ENCODE measurements around the gene MAPK14.
A peak's percentile ranks its signal among the peaks of the same experiment; 100 is the strongest.

The MAPK14 gene

DNA sequence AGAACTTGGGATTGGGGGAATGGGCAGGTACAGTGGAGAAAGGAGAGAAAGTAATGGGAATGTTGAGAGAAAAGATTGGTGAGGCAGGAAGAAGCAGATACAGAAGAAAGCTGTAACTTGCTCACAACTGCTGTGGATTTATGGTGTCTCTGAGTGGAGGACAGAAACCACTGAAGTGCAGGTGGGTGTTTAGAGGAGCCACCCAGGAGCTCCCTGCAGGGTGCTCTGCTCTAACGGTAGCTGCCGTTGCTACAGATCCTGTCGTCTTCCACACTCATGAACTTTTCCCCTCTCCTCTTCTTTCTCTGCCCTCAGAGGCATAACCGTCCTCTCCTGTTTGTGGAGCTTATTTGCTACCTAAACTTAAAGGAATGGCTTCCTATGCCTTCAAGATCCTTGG is 75.2 kb downstream of the MAPK14 start:
- no peak for DNase-seq (ENCODE audit: low spot score)

DNA sequence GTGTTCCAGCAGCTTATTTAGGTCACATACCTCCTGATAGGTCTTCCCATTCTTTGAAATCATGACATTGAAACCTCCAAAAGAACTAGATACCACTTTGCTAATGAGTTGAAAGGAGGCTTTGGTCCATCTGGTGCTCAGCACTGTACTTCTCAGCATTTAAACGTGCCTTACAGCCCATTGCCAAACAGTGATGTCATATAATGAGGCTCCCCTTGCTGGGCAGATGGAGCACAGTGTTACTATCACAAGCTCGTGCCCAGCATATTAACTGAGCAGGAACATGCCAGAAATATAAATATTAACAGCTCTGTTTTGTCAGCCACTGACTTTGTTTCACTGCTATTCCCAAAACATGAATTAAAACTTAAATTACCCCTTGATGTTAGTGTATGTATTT is 77.2 kb downstream of the MAPK14 start:
- peak; percentile 40 for DNase-seq (ENCODE audit: low spot score)

DNA sequence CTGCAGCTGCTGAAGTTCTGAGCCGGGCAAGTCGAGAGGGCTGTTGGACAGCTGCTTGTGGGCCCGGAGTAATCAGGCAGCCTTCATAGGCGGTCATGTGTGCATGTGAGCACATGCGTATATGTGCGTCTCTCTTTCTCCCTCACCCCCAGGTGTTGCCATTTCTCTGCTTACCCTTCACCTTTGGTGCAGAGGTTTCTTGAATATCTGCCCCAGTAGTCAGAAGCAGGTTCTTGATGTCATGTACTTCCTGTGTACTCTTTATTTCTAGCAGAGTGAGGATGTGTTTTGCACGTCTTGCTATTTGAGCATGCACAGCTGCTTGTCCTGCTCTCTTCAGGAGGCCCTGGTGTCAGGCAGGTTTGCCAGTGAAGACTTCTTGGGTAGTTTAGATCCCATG is 81.5 kb downstream of the MAPK14 start:
- DNase-seq (ENCODE audit: low spot score) = no peak

DNA sequence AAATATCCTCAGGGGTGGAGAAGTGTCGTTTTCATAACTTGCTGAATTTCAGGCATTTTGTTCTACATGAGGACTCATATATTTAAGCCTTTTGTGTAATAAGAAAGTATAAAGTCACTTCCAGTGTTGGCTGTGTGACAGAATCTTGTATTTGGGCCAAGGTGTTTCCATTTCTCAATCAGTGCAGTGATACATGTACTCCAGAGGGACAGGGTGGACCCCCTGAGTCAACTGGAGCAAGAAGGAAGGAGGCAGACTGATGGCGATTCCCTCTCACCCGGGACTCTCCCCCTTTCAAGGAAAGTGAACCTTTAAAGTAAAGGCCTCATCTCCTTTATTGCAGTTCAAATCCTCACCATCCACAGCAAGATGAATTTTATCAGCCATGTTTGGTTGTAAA is 82.4 kb downstream of the MAPK14 start:
- DNase-seq (ENCODE audit: low spot score) = no peak

DNA sequence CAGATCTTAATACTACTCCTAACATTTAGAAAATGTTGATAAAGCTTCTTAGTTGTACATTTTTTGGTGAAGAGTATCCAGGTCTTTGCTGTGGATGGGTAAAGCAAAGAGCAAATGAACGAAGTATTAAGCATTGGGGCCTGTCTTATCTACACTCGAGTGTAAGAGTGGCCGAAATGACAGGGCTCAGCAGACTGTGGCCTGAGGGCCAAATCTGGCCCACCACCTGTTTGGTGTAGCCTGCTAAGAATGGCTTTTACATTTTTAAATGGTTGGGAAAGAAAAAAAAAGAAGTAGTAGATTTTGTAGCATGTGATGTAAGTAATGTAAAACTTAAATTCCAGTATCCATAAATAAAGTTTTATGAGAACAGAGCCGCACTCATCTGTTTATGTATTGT is 83.3 kb downstream of the MAPK14 start:
- DNase-seq (ENCODE audit: low spot score) = no peak

DNA sequence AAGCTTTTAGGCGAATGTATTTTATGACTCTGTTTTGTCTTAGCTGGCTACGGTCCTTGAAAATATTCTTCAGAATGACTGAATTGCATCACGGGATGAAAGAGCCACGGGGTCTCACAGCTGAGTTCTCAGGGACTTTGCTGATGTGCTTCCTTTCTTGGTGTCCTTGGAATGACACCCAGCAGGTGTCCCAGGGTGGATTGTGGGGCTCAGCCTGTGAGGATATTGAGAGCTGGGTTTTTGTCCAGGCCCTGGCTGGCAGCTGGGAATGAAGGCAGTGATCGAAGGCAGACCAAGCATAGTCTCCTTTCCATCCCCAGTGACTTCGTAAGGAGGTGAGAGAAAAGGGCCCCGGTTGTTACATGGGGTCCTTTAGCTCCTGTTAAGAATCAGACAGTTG is 83.9 kb downstream of the MAPK14 start:
- DNase-seq (ENCODE audit: low spot score) = no peak

DNA sequence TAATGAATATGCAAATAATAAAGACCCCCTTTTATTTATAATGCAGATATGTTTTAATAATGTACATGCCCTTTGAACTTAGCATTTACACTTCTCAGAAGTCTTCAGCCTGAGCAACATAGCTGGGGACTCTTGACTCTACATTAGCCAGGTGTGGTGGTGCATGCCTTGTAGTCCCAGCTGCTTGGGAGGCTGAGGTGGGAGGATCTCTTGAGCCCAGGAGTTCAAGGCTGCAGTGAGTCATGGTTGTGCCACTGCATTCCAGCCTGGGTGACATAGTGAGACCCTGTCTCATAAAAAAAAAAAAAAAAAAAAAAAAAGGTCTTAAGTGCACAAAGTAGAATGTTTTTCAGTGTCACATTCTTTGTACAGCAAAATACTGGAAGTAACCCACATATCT is 85.4 kb downstream of the MAPK14 start:
- DNase-seq (ENCODE audit: low spot score) = no peak

DNA sequence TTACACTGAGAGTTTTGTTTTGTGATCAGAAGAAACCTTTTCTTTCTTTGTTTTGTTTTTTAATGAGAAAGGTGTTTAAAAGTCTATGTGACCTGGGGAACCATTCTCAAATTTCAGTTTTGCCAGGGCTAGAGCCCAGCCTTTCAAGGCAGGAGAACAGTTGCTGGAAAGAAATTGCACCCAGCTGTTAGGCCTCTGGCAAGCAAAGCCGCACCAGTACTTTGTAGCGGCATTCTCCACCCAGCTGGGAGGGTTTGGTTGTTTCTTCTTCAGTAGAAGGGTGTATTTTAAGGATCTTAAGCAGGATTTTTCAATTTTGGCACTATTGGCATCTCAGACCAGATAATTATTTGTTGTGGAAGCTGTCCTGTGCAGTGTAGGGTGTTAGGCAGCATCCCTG is 86.1 kb downstream of the MAPK14 start:
- DNase-seq (ENCODE audit: low spot score) = no peak

DNA sequence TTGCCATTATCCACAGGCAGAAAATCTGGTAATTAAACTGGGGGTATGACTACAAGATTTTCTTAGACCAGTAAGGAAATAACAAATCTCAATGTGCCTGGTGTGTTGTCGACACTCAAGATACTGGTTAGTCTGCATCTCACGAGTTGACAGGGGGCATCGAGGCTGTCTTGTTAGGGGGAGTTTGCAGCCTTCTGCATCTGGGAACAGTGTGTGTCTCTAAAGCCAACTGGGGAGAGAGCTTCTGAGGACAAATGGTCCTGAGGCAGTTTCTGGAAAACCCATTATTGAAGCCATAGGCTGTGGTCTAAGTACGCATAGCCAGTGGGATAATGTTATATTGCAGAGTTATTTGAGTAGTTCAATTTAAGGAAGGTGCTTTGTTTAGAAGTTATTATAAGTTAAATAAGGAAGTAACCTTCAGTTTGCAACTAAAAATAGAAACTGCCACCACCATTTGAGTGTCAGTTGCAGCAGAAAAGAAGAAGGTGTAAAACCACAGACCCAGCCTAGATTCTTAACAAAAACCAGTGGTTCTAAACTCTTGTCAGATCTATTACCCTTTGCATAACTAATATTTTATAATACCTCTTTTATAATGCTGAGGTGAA is 87.3 kb downstream of the MAPK14 start:
- DNase-seq (ENCODE audit: low spot score) = no peak

DNA sequence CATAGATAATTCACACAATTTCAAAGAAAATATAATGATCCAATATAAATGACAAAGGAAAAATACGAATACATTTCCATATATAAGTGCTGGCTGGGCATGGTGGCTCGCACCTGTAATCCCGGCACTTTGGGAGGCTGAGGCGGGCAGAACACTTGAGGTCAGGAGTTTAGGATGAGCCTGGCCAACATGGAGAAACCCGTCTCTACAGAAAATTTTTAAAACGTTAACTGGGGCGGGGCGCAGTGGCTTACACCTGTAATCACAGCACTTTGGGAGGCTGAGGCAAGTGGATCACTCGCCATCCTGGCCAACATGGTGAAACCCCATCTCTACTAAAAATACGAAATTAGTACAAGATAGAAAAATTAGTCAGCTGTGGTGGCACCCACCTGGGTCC is 87.8 kb downstream of the MAPK14 start:
- no peak for DNase-seq (ENCODE audit: low spot score)

DNA sequence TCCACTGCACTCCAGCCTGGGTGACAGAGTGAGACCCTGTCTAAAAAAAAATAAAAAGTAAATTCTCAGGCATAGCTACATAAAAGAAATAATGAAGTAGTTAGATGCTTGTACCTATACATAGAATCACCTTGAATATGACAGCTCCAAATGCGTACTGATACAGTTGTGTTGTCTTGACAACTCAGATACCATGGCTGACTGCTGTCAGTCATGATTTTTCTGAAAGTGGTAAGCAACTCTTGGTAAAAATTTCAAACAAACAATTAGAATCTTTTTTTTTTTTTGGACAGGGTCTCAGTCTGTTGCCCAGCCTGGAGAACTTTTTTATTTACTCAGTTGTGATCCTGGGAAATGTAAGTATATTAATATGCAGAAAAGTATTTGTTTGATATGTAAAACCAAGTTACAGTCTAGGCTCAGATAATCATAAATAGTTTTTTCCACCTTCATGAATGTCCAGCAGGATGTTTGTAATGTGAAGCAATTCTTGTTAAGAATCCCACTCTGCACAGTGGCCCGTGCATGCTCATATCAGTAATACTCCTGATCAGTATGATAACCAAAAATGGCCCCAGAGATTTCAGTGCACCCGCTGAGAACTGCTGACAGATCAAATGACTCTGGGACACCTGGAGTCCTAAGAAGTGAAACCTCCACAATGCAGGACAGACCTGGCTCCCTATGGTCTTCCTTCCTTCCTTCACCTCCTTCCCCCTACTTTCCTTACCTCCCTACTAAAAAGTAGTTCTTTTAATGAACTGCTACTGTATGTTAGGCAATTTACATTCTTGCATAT is 88.7 kb downstream of the MAPK14 start:
- no peak for DNase-seq (ENCODE audit: low spot score)

DNA sequence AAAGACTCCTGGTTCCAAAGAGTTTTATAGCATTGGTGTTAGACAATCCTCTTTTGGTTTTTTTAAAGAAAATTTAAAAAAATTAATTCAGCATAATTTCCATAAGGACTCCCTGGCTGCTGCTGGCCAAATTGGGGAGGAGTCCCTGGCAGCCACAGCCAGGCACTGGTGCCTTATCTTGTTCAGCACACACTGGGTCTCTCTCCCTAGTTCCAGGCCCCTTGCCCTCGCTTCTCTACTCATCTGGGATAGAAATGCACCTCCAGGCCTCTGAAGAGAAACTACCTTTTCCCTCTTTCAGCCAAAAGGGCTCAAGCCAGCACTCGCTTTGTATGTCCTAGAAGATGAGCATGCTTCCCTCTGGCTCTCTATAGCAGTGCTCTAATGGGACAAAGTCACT is 89.3 kb downstream of the MAPK14 start:
- no peak for DNase-seq (ENCODE audit: low spot score)

DNA sequence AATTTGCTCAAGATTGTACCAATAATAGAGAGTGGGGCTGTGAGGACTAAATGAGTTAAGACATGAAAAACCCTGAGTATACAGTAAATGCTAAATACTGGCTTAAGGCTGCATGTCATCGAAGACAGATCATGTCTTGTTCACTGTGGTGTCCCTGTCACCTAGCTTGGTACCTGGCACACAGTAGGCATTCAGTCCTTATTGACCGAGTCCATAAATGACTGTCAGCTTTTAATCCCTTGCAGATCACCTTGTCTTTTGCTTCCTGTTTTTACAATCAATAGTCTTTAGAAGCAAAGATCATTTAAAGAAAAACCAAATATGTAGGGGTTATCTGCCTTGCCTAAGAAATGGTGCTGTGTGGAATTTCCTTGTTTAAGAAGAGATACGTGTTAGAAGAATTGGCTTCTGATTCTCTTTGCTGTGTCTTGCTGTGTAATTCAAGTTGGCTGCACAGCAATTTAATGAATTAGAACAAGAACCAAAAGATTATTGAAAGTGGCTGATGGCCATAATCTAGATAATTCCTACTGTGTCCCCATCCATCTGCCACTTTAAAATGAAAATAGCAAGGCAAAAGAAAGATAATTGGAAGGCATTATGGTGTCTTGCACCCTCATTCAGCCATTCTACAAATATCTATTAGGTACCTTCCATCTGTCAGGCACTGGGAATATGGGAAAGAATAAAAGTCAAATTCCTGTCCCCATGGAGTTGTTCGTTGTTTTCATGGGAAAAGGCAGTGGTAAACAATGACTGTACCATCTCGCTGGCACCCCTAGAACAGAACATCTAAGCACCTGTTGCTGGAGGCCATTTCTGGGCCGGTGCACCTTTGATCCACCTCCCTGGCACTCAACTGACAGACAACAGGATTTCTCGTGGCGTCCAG is 90.3 kb downstream of the MAPK14 start:
- DNase-seq (ENCODE audit: low spot score) = no peak

DNA sequence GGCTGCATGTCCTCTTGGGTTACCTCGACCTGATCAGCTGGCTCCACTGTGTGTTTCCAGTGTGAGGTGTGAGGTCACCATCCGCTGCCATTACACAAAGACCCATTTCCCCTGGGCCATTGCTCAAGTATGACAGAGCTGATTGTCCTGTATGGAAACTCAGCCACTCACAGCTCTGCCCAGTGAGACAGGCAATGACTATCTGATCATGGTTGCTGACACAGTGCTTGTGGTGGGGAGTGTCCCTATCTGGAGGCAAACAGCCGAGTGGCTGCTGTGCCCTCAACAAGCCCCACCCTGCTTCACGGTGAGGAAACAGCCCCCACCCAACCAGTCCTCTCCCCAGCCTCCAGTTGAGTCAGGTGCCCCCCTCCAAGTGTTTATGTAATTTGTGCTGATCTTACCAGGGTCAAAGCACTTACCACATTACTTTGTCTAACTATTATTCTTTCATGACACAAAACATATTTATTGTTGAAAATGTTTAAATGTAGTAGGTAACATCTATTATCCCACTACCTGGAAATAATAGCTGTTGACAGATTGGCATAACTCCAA is 91.0 kb downstream of the MAPK14 start:
- DNase-seq (ENCODE audit: low spot score) = no peak

DNA sequence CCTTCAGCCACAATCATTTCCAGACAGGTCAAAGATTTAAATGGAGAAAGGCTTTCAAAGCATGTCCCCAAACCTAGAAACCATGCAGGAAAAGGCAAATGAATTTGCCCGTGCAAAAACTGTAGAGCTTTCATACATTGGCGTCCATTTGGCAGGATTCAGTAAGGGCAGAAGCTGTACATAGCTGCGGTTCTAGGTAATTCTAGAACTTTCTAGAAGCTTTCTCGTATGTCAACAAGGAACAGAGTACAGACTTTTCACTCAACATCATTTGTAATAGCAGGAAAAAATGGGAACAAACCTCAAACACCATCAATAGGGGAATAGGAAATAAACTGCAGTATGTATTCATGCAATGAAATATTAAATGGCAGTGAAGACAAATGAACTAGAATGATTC is 91.6 kb downstream of the MAPK14 start:
- no peak for DNase-seq (ENCODE audit: low spot score)

DNA sequence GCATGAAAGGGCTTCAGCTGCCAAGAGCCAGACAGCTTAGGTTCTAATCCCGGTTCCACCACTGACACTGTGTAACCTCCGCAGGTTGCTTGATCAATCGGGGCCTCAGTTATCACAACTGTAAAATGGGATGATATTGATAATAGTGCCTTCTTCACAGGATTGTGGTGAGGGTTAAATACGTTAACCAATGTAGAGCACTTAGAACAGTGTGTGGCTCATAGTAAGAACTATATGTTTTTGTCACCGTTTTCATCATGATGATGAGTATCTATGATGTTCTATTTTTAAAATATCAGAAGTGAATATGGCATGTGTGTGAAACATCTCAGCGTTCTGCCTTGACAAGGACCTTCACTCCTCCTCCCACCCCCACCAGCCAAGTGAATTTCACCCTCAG is 92.4 kb downstream of the MAPK14 start:
- no peak for DNase-seq (ENCODE audit: low spot score)

DNA sequence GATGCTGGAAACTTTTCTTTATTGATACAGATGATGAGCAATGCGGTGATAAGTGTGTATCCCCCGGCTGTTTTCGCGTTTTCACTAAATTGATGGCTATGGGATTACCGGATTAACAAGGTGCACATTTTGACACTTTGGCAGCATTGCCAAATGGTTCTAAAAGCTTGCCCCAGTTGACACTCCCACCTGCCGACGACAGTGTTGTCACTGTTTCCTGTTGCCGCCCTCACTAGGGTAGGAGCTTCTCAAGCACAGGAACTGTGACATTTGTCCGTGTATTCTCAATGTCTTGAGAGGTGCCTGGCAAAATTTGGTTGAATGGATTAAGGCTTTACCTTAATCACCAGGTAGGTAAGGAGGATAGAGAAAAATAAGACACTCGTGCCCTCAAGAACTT is 92.9 kb downstream of the MAPK14 start:
- DNase-seq (ENCODE audit: low spot score) = no peak

DNA sequence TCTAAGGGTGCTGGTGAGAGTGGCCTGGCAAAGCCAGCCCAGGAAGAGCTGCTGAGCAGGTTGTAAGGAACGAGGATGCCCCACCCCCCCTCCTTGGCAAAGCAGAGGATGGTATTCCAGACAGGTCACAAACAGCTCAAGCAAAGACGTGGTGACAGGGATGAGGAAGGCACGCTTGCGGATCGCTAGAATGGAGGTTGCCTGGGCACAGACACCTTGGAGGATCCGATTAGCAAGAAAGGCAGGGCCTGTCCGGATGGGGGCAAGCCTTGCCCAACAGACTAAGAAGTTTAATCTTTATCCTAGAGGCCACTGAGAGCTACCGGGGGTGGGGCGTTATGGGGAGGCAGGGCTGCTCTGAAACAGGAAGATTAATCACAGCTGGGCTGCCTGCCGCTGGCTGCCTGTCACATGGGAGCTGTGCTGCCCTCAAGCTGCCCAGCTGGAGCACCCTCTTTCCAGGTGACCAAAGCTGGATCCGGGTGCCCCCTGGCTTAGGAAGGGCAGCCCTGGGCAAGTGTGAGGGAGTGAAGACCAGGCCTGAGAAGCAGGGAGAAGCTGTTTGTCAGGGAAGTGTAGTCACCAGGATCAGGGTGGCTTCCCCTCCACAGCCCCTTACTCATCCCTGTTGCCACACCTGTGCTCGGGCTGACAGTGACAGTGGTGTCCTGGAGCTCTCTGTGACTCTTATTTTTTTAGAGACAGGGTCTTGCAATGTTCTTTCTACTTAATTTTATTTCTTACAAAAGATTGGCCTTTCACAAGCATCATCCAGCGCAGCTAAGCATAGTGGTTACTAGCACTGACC is 93.6 kb downstream of the MAPK14 start:
- DNase-seq (ENCODE audit: low spot score) = peak; percentile 68

DNA sequence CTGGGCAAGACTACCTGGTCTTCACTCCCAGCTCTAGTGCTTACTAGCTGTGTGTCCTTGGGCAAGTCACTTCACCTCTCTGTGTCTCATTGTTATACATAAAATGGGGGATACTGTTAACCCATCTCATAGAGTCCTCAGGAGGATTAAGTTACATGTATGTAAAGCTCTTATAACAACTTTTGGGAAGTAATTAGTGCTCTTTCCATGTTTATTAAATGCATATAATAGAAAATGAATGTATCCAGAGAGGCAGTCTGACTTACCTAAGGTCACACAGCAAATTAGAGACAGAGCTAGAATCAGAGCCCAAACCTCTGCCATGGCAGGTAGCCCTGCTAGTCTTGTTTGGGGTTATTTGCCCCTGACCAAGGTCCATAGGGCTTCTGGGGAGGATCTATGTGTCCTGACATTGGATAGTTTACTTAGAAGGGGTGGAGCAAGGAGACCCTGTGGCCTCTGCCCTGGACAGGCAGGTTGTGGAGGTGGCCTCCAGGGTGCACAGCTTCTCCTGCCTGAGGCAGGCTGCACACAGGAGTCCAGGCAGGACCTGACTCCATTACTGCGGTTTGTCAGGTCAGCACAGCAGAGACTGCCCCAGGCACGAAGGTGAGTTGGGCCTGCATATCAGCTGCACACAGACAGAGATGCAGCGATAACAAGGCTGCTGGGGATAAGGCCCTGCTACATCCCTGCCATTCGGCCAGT is 94.3 kb downstream of the MAPK14 start:
- no peak for DNase-seq (ENCODE audit: low spot score)

DNA sequence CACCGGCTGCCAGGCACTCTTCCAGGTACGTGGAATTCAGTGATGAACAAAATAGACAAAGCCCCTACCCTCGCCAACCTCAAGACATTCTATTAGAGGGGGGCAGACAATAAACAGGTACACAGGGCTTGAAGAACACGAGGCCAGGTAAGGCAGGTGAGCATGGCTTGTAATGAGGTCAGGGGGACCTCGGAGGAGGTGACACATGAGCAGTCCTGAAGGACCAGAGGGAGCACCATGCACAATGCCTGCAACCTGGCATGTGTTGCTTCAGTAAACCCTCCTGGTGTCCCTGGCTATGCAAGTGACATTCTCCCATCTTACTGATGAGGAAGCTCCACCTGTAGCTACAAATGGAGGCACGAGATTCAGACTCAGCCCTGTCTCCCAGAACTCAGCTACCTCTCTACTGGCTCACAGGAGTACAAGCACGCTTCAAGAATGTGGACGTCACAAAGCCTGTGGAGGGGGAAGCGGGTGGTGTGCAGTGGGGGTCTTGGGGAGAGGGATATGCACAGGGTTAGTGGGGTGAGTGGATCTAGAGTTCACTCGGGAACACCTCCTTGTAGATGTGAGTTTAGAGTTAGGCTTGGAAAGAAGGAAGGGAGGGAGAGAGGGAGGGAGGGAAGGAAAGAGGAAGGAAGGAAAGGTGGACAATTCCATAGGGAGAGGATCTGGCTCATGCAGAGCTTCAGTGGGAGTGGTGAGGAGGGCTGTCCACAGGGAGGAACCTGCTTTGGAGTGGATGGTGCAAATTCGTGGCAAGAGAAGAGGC is 95.1 kb downstream of the MAPK14 start:
- no peak for DNase-seq (ENCODE audit: low spot score)

Measured in GM03348 (cell line).